GM18526 (cell line): ENCODE measurements around the gene WSCD2.

Source experiments
- POLR2A ChIP-seq: IDR thresholded peaks from 3 replicates; pipeline ENCODE4 v1.6.1; 2011; ENCODE audit not compliant: insufficient read length; ENCODE audit errors: extremely low read depth

The WSCD2 gene

GRCh38 chr12:108267450-108267849 is 138.4 kb downstream of the WSCD2 start:
- TF ChIP-seq POLR2A = no peak

GRCh38 chr12:108268397-108268796 is 139.3 kb downstream of the WSCD2 start:
- no peak for TF ChIP-seq POLR2A

- TF ChIP-seq POLR2A = no peak
Measured at GRCh38 chr12:108269224-108269623, 140.1 kb downstream of the WSCD2 start.

- TF ChIP-seq POLR2A = no peak
Measured at GRCh38 chr12:108270035-108270848, 141.2 kb downstream of the WSCD2 start.

- no peak for TF ChIP-seq POLR2A
Measured at GRCh38 chr12:108270849-108271143, 141.7 kb downstream of the WSCD2 start.

GRCh38 chr12:108271951-108272872 is 143.1 kb downstream of the WSCD2 start:
- no peak for TF ChIP-seq POLR2A

GRCh38 chr12:108273217-108273616 is 144.1 kb downstream of the WSCD2 start:
- TF ChIP-seq POLR2A = no peak

- no peak for TF ChIP-seq POLR2A
Measured at GRCh38 chr12:108277613-108278012, 148.5 kb downstream of the WSCD2 start.

- no peak for TF ChIP-seq POLR2A
Measured at GRCh38 chr12:108282160-108282559, 153.1 kb downstream of the WSCD2 start.

- no peak for TF ChIP-seq POLR2A
Measured at GRCh38 chr12:108282676-108283075, 153.6 kb downstream of the WSCD2 start.

- TF ChIP-seq POLR2A = no peak
Measured at GRCh38 chr12:108284163-108284562, 155.1 kb downstream of the WSCD2 start.

GRCh38 chr12:108285016-108285415 is 155.9 kb downstream of the WSCD2 start:
- no peak for TF ChIP-seq POLR2A

- no peak for TF ChIP-seq POLR2A
Measured at GRCh38 chr12:108287227-108287626, 158.1 kb downstream of the WSCD2 start.

- no peak for TF ChIP-seq POLR2A
Measured at GRCh38 chr12:108289350-108290161, 160.5 kb downstream of the WSCD2 start.

- no peak for TF ChIP-seq POLR2A
Measured at GRCh38 chr12:108295641-108296040, 166.6 kb downstream of the WSCD2 start.
